Measurements from ENCODE around the gene CEACAM5.
A peak's percentile ranks its signal among the peaks of the same experiment; 100 is the strongest.

CEACAM5 gene

GRCh38 chr19:41708481-41708880 lies at the start of gene CEACAM5:
Gene CEACAM5 (plus strand): TSS chr19:41708626. CDS start chr19:41708732, 106 bp downstream.
- no peak within 1 kb of the TSS for H3K27ac ChIP-seq (ENCODE audit: low read length)
- H3K4me3 ChIP-seq (ENCODE audit: low read length), result no peak within 1 kb of the TSS
- no peaks in the 10 kb centered on the region for H3K4me1 ChIP-seq (ENCODE audit: insufficient read depth, low read length)
- no peaks in the 10 kb centered on the region for H3K36me3 ChIP-seq (ENCODE audit: insufficient read depth, low read depth, low read length)
- peaks cover 23% of the 10 kb centered on the region for H3K27me3 ChIP-seq (ENCODE audit: insufficient read depth, low read length)
- no peak within 1 kb of the TSS for H3K9ac ChIP-seq (ENCODE audit: low read depth, low read length)
- H3K9me3 ChIP-seq (ENCODE audit: insufficient read depth, low read depth, low read length), result no peaks in the 10 kb centered on the region

- Histone ChIP-seq H3K9me3 (ENCODE audit: insufficient read depth, low read depth, low read length) (peaks cover 35% of the 10 kb centered on the region), H3K27ac (ENCODE audit: low read length) (no peak overlapping the region), H3K27me3 (ENCODE audit: insufficient read depth, low read length) (no peaks in the 10 kb centered on the region; the same call in 1 of the 2 replicates), H3K36me3 (ENCODE audit: insufficient read depth, low read depth, low read length) (no peaks in the 10 kb centered on the region), H3K4me1 (ENCODE audit: insufficient read depth, low read length) (no peaks in the 10 kb centered on the region), H3K4me3 (ENCODE audit: low read length) (no peak overlapping the region), H3K9ac (ENCODE audit: low read depth, low read length) (no peak overlapping the region)
Measured at GRCh38 chr19:41666075-41666474, 42.4 kb upstream of the CEACAM5 start.

GRCh38 chr19:41668315-41668714 lies 40.1 kb upstream of the CEACAM5 start:
- Histone ChIP-seq H3K9me3 (ENCODE audit: insufficient read depth, low read depth, low read length) (peaks cover 33% of the 10 kb centered on the region), H3K36me3 (ENCODE audit: insufficient read depth, low read depth, low read length) (no peaks in the 10 kb centered on the region), H3K9ac (ENCODE audit: low read depth, low read length) (no peak overlapping the region), H3K27me3 (ENCODE audit: insufficient read depth, low read length) (peaks cover 8% of the 10 kb centered on the region; the same call in 1 of the 2 replicates), H3K4me1 (ENCODE audit: insufficient read depth, low read length) (no peaks in the 10 kb centered on the region), H3K27ac (ENCODE audit: low read length) (no peak overlapping the region), H3K4me3 (ENCODE audit: low read length) (no peak overlapping the region)

DNA sequence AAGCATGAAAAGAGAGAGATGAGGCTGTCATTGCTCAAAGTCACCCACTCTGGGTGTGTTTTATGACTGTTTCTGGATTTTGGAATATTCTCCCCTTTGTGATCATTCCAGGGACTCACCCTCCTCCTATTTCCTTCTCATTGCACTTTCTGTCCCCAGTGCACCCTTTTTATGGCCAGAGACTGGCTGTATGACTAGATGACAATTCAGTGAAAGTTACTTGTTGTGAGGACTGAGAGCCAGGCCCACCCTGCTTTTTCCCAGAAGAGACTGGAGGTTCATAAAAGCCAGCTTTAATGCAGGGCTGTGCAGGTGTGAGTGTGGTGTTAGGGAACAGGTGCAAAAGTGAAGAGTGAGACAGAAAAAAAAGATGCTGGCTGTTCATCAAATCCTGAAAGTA lies 37.7 kb upstream of the CEACAM5 start:
- Histone ChIP-seq H3K27me3 (ENCODE audit: insufficient read depth, low read length) (peaks cover 21% of the 10 kb centered on the region), H3K4me1 (ENCODE audit: insufficient read depth, low read length) (no peaks in the 10 kb centered on the region), H3K9ac (ENCODE audit: low read depth, low read length) (no peak overlapping the region), H3K36me3 (ENCODE audit: insufficient read depth, low read depth, low read length) (no peaks in the 10 kb centered on the region), H3K9me3 (ENCODE audit: insufficient read depth, low read depth, low read length) (peaks cover 28% of the 10 kb centered on the region), H3K27ac (ENCODE audit: low read length) (no peak overlapping the region), H3K4me3 (ENCODE audit: low read length) (no peak overlapping the region)

DNA sequence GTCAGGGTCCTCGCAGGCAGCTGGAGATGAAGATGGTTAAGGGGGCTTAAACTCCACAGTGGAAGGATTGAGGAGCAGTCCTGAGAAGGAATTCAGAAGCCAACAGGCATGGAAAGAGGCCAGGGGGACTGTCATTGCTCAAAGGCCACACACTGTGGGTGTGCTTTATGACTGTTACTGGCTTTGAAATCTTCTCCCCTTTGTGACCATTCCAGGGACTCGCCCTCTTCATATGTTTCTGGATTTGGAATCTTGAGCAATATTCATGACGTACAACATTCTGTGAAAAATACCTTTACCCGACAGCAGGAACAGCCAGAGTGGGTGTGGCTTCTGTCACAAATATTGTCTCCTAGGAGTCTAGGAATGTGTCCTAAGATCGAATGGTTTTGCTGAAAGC lies 36.9 kb upstream of the CEACAM5 start:
- Histone ChIP-seq H3K27me3 (ENCODE audit: insufficient read depth, low read length) (peaks cover 21% of the 10 kb centered on the region), H3K9ac (ENCODE audit: low read depth, low read length) (no peak overlapping the region), H3K4me3 (ENCODE audit: low read length) (no peak overlapping the region), H3K27ac (ENCODE audit: low read length) (no peak overlapping the region), H3K36me3 (ENCODE audit: insufficient read depth, low read depth, low read length) (no peaks in the 10 kb centered on the region), H3K4me1 (ENCODE audit: insufficient read depth, low read length) (no peaks in the 10 kb centered on the region), H3K9me3 (ENCODE audit: insufficient read depth, low read depth, low read length) (peaks cover 25% of the 10 kb centered on the region)

DNA sequence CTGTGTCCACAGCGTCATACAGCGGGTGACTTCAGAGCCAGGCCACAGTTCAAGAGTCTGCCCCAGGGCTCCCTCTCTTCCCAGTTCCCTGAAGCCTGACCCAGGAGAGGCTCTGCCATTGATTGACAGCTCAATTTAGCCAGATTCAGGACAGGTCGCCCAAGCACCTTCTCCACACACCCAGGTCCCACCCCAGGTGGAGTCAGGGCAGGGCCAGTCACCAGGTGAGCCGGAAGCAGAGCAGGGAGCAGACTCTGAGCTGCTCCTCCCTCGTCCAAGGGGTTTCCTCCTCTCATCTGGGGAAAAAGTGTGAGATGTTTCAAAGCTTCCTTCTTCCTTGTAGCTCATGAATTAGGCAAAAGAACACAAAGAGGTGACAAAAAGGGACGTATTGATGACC lies 26.0 kb upstream of the CEACAM5 start:
- H3K4me3 ChIP-seq (ENCODE audit: low read length), result no peak overlapping the region
- H3K27me3 ChIP-seq (ENCODE audit: insufficient read depth, low read length), result peaks cover 5% of the 10 kb centered on the region; the same call in 1 of the 2 replicates
- H3K36me3 ChIP-seq (ENCODE audit: insufficient read depth, low read depth, low read length), result no peaks in the 10 kb centered on the region
- no peak overlapping the region for H3K9ac ChIP-seq (ENCODE audit: low read depth, low read length)
- H3K27ac ChIP-seq (ENCODE audit: low read length), result no peak overlapping the region
- no peaks in the 10 kb centered on the region for H3K4me1 ChIP-seq (ENCODE audit: insufficient read depth, low read length)
- peaks cover 13% of the 10 kb centered on the region; the same call in 1 of the 2 replicates for H3K9me3 ChIP-seq (ENCODE audit: insufficient read depth, low read depth, low read length)

- Histone ChIP-seq H3K9me3 (ENCODE audit: insufficient read depth, low read depth, low read length) (peaks cover under 1% of the 10 kb centered on the region; the same call in 1 of the 2 replicates), H3K27me3 (ENCODE audit: insufficient read depth, low read length) (peaks cover 10% of the 10 kb centered on the region), H3K4me3 (ENCODE audit: low read length) (no peak overlapping the region)
Measured at GRCh38 chr19:41687419-41687818, 21.0 kb upstream of the CEACAM5 start.

DNA sequence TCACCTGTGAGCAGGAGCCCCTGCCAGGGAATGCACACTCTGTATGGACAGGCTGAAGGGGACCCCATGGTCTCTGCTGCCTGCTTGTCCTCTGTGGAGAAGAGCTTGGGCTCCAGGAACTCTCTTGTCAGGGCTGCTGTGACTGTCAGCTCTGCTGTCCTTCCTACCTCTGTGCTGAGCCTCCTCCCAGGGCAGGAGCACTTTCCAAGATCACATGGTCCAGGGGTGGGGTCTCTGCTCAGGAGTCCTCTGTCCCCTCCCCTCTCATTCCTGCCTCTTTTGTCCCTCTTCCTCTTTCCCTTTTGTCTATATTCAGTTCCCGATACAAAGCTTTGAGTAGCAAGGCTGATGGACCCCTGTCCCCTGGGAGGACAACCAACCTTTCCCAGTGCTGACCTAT lies 20.3 kb upstream of the CEACAM5 start, which contains the start of gene CEACAM7:
Gene CEACAM7, minus strand, starts transcription at position 173 of the 400 bp plus-strand sequence. Its CDS starts 105 bp downstream, at position 68.
- Histone ChIP-seq H3K27ac (ENCODE audit: low read length) (no peak within 1 kb of the TSS), H3K4me3 (ENCODE audit: low read length) (no peak within 1 kb of the TSS), H3K9ac (ENCODE audit: low read depth, low read length) (no peak within 1 kb of the TSS), H3K9me3 (ENCODE audit: insufficient read depth, low read depth, low read length) (no peaks in the 10 kb centered on the region; the same call in 1 of the 2 replicates), H3K4me1 (ENCODE audit: insufficient read depth, low read length) (no peaks in the 10 kb centered on the region), H3K36me3 (ENCODE audit: insufficient read depth, low read depth, low read length) (no peaks in the 10 kb centered on the region), H3K27me3 (ENCODE audit: insufficient read depth, low read length) (peaks cover 8% of the 10 kb centered on the region)

More at GRCh38 chr19:41687419-41687818, 21.0 kb upstream of the CEACAM5 start:
- H3K36me3 ChIP-seq (ENCODE audit: insufficient read depth, low read depth, low read length), result no peaks in the 10 kb centered on the region
- no peak overlapping the region for H3K27ac ChIP-seq (ENCODE audit: low read length)
- no peak overlapping the region for H3K9ac ChIP-seq (ENCODE audit: low read depth, low read length)
- H3K4me1 ChIP-seq (ENCODE audit: insufficient read depth, low read length), result no peaks in the 10 kb centered on the region

DNA sequence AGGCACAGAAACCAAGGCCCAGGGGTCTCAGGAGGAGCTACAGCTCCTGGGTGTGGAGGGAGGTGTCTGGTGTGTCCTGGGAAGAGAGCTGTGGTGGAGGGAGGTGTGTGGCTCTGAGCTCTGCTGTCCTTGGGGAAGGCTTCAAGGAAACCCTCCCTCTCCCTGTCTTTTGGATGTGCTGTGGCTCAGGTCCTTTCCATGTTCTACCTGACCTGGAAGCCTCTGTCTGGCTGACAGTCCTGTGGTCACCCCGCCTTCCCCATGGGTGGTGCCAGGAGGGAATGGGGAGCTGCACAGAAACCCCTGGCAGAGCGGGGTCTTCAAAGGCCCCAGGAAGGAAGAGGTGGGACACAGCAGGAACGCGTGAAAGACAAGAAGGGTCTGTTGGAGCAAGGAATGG lies 19.7 kb upstream of the CEACAM5 start:
- no peak overlapping the region for H3K27ac ChIP-seq (ENCODE audit: low read length)
- no peak overlapping the region for H3K4me3 ChIP-seq (ENCODE audit: low read length)
- H3K9me3 ChIP-seq (ENCODE audit: insufficient read depth, low read depth, low read length), result no peaks in the 10 kb centered on the region
- H3K9ac ChIP-seq (ENCODE audit: low read depth, low read length), result no peak overlapping the region
- peaks cover 8% of the 10 kb centered on the region for H3K27me3 ChIP-seq (ENCODE audit: insufficient read depth, low read length)
- H3K36me3 ChIP-seq (ENCODE audit: insufficient read depth, low read depth, low read length), result no peaks in the 10 kb centered on the region
- H3K4me1 ChIP-seq (ENCODE audit: insufficient read depth, low read length), result no peaks in the 10 kb centered on the region

- H3K27me3 ChIP-seq (ENCODE audit: insufficient read depth, low read length), result peaks cover 8% of the 10 kb centered on the region
- H3K36me3 ChIP-seq (ENCODE audit: insufficient read depth, low read depth, low read length), result no peaks in the 10 kb centered on the region
- H3K9ac ChIP-seq (ENCODE audit: low read depth, low read length), result no peak overlapping the region
- no peak overlapping the region for H3K4me3 ChIP-seq (ENCODE audit: low read length)
- H3K27ac ChIP-seq (ENCODE audit: low read length), result no peak overlapping the region
- no peaks in the 10 kb centered on the region for H3K4me1 ChIP-seq (ENCODE audit: insufficient read depth, low read length)
- H3K9me3 ChIP-seq (ENCODE audit: insufficient read depth, low read depth, low read length), result no peaks in the 10 kb centered on the region
Measured at GRCh38 chr19:41689993-41690800, 18.2 kb upstream of the CEACAM5 start.

GRCh38 chr19:41690801-41691065 lies 17.7 kb upstream of the CEACAM5 start:
- H3K36me3 ChIP-seq (ENCODE audit: insufficient read depth, low read depth, low read length), result no peaks in the 10 kb centered on the region
- peaks cover 8% of the 10 kb centered on the region for H3K27me3 ChIP-seq (ENCODE audit: insufficient read depth, low read length)
- no peaks in the 10 kb centered on the region for H3K4me1 ChIP-seq (ENCODE audit: insufficient read depth, low read length)
- H3K27ac ChIP-seq (ENCODE audit: low read length), result no peak overlapping the region
- no peak overlapping the region for H3K9ac ChIP-seq (ENCODE audit: low read depth, low read length)
- no peaks in the 10 kb centered on the region for H3K9me3 ChIP-seq (ENCODE audit: insufficient read depth, low read depth, low read length)
- H3K4me3 ChIP-seq (ENCODE audit: low read length), result no peak overlapping the region

DNA sequence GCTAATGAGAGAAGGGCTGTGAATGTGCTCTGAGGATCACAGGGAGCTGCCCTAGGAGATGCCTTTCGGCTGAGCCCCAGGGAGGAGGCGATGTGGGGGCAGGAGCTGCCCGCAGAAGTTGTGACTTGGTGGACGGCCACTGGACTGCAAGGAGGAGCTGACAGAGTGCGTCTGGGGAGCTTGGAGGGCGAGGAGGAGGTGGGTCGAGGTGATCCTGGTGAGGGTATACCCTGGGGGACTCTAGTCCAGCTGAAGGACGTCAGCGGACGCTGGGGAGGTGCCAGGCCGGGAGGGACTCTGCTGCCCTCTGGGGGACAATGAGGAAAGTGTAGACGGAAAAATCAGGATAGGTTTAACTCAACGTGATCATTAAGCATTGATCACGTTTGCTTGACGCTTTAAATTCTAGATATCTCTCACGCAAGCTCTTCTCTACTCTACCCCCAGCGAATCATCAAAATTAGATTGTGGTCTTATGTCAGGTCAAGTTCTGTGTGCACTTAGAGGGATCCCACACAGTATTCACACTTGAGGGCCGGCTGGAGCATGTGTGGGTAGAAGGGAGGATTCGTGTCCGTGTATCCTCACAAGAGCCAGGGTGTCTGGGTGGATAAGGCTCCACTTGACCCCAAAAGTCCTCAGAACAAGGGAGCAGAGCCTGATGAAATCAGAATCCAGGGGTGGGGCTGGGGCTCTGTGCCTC lies 17.0 kb upstream of the CEACAM5 start:
- H3K9me3 ChIP-seq (ENCODE audit: insufficient read depth, low read depth, low read length), result no peaks in the 10 kb centered on the region
- H3K4me1 ChIP-seq (ENCODE audit: insufficient read depth, low read length), result no peaks in the 10 kb centered on the region
- H3K4me3 ChIP-seq (ENCODE audit: low read length), result 0 out of 2 replicates have a peak overlapping the region, but pooled peaks have one; percentile 8
- H3K27ac ChIP-seq (ENCODE audit: low read length), result no peak overlapping the region
- no peak overlapping the region for H3K9ac ChIP-seq (ENCODE audit: low read depth, low read length)
- peaks cover 8% of the 10 kb centered on the region for H3K27me3 ChIP-seq (ENCODE audit: insufficient read depth, low read length)
- H3K36me3 ChIP-seq (ENCODE audit: insufficient read depth, low read depth, low read length), result no peaks in the 10 kb centered on the region
